H4 (cell line): ENCODE measurements around the gene CDCA5. TPM values are rescaled to one million over a fixed set of nuclear protein-coding genes. Genes with fewer than 3 reads are reported as not detected.

Experiments
- DNase-seq: peaks from one replicate; pipeline ENCODE4 v3.0.0-alpha.2; 2015; ENCODE audit warnings: low spot score
- total RNA-seq: library from RNA; depleted of rRNA; stranded (reverse); fragments of >200 nt; shearing (Covaris generic); gene quantifications from 2 replicates; pipeline ENCODE4 v1.2.3, GENCODE V29; 2014

Gene CDCA5
- total RNA-seq, 1 experiment from 2014 or later, result 28.7 TPM

GRCh38 chr11:65071907-65072630 is 11.8 kb downstream of the CDCA5 start:
- DNase-seq, result no peak

- no peak for DNase-seq
Observed at GRCh38 chr11:65069217-65069616, 14.6 kb downstream of the CDCA5 start.

GRCh38 chr11:65067446-65067845 is 16.4 kb downstream of the CDCA5 start:
- DNase-seq, result no peak

- no peak for DNase-seq
Observed at GRCh38 chr11:65066805-65067291, 17.0 kb downstream of the CDCA5 start.

GRCh38 chr11:65066315-65066714 is 17.5 kb downstream of the CDCA5 start:
- no peak for DNase-seq

GRCh38 chr11:65065851-65066250 is 18.0 kb downstream of the CDCA5 start:
- DNase-seq, result no peak

- DNase-seq, result no peak
Observed at GRCh38 chr11:65064847-65065240, 19.0 kb downstream of the CDCA5 start.

- no peak for DNase-seq
Observed at GRCh38 chr11:65063532-65063931, 20.3 kb downstream of the CDCA5 start.

- DNase-seq, result no peak
Observed at GRCh38 chr11:65060913-65061408, 22.9 kb downstream of the CDCA5 start.

- no peak for DNase-seq
Observed at GRCh38 chr11:65059959-65060824, 23.6 kb downstream of the CDCA5 start.

GRCh38 chr11:65059523-65059922 is 24.3 kb downstream of the CDCA5 start:
- no peak for DNase-seq

- no peak for DNase-seq
Observed at GRCh38 chr11:65058419-65059054, 25.3 kb downstream of the CDCA5 start, which contains the start of gene NAALADL1. Gene NAALADL1, minus strand, starts transcription at chr11:65058553. Its CDS starts 32 bp downstream, at chr11:65058521.

GRCh38 chr11:65058012-65058411 is 25.8 kb downstream of the CDCA5 start:
- DNase-seq, result no peak

- no peak for DNase-seq
Observed at GRCh38 chr11:65057526-65057925, 26.3 kb downstream of the CDCA5 start.

- DNase-seq, result no peak
Observed at GRCh38 chr11:65056999-65057398, 26.8 kb downstream of the CDCA5 start.

- DNase-seq, result no peak
Observed at GRCh38 chr11:65055538-65055937, 28.3 kb downstream of the CDCA5 start.

- no peak for DNase-seq
Observed at GRCh38 chr11:65053827-65054508, 29.9 kb downstream of the CDCA5 start.

- no peak for DNase-seq
Observed at GRCh38 chr11:65051398-65051858, 32.4 kb downstream of the CDCA5 start.

GRCh38 chr11:65047581-65048422 is 36.0 kb downstream of the CDCA5 start:
- no peak for DNase-seq

GRCh38 chr11:65045728-65046127 is 38.1 kb downstream of the CDCA5 start:
- DNase-seq, result no peak
